ENCODE results near the gene SIX3.

The SIX3 gene

DNA sequence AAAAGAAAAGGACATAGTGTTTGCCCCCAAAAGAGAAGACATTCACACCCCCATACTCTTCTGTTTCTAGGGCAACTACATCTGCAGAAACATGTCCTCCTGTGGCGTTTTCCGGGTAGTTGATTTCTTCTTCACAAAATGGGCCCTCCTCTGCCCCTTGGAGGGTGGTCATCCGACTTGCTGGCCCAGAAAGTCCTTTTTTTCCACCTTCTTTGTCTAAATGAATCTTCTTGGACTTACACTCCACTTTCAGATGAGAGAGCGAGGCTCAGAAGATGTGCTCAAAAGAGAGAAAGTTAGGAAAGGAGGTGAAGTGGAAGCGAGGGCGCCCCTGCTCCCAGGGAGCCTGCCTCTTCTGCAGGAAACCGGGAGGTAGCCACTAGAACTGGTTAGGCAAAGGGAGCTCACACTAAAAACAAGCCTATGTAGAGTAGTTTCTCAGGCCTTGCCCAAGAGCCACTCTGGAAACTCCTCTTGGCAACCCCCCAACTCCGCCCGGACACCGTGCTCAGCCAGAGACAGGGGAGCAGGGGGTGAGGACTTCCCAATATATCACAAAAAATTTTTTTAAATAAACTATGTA, 10.2 kb upstream of the SIX3 start:
- no peak for DNase-seq (ENCODE audit: low spot score)

DNA sequence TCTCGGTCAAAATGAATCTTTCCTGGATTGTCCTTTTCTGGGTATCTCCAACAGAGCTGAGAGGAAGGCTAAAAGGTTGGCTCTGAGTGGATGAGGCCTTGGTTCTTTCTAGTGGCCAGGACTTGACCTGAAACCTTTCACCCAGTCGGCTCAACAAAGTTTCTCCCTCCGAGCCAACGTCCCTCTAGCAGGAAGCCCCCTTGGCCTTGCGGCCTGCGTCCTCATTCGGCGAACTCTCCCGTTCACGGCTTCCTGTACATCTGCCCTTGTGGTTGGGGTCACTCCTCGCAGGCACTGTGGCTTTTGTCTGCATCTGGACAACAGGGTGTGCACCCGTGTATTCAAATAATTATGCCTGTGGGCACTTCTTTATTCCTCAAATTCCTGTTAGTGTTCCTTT, 9.4 kb upstream of the SIX3 start:
- DNase-seq (ENCODE audit: low spot score) = no peak

DNA sequence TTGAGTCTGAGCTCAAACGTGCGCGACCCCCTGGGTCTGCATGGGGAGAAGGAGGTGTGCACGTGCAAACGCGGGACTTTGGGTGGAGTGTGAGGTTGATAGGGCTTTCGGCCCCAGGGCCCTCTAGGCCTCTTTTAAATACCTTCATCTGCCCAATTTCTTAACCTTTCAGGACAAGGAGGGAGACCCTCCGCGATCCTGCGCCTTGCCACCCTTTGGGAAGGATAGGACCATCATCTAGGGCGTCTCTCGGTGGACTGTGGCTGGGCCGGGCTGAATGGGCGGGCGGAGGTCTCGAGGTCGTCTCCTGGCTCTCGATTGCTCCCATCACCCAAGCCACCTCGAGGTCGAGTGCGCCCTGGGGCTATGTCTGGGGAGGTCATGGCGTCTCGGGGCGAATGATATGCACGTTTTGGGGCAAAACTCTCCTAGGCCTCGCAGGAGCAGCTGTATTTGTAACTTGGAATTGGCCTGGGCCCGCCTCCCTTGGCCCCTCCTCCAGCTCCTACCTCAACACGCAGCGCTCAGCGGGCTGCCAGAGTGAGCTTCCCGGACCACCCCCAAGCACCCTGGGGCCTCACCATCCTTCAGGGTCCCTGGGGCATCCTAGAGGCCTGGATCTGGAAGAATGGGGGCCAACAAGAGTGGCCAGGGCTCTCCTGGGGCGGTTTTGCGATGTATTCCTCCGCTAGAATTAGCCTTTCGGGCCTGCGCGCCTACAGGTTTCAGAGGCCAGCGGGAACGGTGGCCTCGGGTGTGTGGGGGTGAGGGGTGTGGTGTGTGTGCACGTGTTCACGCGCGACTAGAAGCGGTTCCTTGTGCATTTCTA, 8.7 kb upstream of the SIX3 start:
- no peak for DNase-seq (ENCODE audit: low spot score)

DNA sequence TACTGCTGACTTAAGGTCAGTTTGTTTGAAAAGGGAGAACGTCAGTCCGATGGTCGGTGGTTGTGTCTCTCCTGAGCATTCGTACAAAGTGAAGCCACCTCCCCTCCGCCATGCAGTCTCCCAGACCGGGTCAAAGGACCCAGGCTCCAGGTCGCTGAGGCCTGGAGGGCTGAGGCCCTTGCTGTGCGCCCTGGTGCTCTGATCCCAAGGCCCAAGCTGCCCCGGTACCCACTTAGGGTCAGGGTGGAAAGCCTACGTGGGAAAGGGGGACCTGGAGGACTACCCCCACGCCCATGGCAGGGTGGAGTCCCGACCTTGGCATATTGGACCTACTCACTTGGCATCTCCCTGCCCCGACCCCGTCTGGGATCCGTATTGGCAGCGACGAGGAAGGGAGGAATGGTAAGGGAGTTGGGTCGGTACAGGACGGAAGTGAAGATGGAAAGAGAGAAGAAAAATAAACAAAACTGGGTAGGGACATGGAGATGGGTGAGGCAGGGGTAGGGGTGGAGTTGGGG, 8.0 kb upstream of the SIX3 start:
- DNase-seq (ENCODE audit: low spot score) = no peak

DNA sequence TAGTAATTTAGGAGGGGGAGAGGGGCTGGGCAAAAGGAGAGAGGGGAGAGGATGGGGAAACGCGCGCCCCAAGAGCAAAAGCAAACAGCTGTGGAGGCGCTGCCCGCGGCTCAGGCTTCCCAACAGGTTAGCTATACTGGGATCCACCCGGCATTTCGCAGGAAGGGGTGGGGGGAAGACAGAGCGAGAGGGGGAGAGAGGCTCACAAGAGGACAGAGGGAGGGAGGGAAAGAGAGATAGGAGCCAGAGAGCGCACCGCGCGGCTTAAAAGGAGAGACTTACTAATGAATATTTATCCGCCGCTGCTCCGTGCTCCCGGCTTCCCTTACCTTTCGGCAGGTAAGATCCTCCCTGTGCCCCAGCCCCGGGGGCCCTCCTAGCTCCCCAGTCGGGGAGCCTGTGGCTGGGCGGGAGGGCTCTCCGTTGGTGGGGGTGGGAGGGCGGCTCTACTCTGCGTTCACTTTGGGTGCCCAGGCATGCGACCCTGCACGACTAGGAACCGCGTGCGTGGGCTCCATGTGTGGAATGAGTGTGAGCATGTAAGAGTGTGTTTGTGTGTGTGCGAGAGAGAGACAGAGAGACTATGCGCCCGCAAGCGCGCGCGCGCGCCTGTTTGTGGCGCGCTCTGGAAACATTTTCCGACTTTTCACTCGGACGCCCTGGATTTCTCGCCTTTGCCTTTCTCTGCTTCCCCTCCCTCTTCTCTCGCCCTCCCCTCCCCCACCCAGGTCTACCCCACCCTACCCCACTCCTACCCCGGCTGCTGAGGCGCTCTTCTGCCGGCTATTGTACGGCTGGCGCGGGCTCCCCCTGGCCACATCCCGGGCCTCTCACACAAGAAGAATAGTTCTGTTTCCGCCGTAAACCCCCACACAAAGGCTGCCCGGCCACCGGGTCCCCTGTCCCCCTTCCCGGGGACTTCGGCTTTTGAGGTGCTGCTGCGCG, 7.2 kb upstream of the SIX3 start:
- DNase-seq (ENCODE audit: low spot score) = no peak

DNA sequence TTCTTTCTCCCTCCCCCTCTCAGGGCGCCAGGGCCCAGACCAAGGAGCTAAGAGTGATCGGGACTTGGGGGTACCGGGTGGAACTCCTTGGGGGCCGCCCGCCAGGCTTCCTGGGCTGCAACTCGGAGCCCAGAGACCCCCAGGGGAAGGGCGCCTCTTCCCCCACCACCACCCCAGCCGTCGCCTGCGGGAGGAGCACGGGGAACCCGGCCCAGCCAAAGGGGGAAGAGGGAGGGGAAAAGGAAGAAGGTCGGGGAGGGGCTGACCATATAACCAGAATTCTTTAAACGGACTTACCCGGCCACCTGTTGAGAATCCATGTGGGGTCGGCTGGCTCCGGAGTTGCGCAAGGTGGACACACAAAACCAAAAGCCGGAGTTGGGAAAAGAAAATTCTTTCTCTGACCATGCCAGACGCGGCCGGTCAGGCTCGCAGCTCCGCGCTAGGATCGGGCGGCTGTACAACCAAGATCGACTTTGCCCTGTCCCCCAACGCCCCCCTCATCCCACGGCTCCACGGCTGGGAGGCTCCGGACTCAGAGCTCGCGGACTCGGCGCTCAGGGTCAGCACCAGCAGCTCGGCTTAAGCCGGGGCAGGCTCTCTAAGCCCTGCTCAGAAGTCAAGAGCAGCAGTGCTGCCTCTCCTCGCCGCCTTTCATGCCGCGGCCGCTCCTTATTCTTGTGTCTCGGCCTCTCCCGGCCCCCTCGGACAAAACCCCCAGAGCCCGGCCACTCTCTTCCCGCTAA, 6.3 kb upstream of the SIX3 start:
- no peak for DNase-seq (ENCODE audit: low spot score)

DNA sequence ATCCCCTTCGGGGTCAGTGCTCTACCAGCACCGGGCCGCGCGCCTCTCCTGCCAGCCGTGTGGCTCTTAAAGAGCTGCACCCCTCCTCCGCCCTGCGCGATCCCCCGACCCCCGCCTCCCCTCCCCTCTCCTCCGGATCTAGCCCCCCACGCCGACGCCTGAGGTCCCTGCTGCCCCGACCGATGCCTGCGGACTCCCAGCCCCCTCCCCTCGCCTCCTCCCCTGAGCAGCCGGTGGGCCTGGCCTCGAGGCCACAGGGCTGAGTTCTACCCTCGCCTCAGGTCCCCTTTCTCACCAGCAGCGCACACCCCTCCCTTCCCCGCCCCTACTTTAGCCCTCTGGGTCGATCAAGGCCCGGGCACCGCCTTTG, 5.8 kb upstream of the SIX3 start:
- DNase-seq (ENCODE audit: low spot score) = no peak

DNA sequence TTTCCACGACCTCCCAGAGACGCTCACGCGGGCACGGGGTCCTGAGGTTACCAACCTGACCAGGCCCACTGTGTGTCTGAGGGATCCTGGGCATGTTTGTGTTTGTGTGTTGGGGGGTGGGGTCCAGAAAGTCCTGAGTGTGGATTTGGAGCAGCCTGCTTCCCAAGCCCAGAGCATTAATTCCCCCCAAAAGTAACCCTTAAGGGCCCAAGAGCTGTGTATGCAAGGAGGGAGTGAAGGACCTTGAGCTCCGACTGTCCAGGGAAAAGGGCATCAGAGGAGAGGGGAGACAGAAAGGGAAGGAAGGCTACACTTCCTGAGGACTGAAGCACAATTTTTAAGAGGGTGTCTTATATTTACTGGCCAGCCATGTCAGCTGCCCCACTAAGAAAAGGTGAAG, 5.2 kb upstream of the SIX3 start:
- no peak for DNase-seq (ENCODE audit: low spot score)

DNA sequence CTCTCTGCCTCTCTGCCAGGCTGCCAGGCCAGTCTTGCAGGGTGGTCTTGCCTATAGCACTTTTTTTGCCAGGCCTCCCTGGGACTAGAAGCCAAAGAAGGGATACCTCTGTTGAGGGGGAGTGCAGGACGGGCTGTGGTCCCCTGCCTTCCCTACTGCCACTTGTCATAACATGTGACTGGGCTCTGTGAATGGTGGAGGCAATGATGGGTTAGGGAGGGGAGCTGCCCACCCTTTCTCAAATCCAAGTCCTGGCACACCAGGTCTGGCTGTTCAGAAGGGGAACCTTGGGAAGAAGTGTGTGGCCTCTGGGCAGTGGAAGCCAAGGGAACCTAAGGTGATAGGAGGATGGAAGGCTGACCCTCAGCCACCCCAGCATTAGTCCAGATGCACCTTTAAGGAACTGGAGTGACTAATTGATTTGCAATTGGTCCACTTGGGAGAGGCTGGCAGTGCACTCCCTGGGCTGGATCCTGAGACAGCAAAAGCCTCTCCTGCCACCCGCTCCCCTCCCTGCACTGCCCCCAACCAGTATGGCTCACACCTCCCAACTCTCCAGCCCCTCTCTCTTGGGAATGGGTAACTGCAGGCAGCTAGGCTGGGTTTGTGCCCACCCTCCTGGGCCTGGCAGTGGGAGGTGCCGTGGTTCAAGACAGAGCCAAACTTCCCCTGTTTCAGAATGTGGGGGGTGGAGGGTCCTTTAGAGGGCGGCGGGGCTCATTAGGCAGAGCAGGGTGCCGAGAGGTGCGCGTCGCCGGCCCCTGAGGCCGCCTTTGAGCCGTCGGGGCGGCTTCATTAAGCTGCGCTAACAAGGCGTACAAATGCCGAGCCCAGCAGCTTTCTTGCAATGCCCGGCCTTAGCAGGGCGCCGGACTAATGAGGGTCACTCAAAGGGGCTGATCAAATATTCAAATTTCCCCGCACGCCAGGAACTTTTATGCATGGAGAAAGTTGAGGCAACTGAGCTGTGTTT, 4.5 kb upstream of the SIX3 start:
- DNase-seq (ENCODE audit: low spot score) = no peak

DNA sequence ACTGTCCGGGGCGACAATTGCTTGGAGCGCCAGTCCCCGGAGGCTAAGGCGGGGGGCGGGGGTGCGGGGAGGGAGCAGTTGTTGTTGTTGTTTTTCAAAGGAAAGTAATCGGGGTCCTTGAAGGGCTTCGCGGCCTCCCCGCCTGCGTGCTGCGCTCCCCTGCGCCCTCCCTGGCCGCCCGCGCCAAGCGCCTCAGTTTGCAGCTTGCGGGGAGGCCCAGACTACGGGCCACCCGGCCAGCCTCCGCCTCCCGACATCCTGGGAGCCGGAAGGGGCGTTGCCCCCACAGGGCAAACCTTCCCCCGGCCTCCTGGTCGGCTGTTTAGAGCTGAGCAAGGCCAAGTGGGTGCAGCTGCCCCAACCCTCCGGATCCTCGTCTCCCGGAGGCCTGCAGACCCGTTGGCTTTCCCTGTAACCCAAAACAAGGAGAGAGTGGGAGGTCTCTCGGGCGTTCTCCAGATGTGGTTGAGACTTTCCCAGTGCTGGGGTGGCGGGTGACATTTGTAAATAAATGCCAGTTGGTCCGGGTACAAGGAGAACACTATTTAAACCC, 3.7 kb upstream of the SIX3 start:
- DNase-seq (ENCODE audit: low spot score) = no peak

DNA sequence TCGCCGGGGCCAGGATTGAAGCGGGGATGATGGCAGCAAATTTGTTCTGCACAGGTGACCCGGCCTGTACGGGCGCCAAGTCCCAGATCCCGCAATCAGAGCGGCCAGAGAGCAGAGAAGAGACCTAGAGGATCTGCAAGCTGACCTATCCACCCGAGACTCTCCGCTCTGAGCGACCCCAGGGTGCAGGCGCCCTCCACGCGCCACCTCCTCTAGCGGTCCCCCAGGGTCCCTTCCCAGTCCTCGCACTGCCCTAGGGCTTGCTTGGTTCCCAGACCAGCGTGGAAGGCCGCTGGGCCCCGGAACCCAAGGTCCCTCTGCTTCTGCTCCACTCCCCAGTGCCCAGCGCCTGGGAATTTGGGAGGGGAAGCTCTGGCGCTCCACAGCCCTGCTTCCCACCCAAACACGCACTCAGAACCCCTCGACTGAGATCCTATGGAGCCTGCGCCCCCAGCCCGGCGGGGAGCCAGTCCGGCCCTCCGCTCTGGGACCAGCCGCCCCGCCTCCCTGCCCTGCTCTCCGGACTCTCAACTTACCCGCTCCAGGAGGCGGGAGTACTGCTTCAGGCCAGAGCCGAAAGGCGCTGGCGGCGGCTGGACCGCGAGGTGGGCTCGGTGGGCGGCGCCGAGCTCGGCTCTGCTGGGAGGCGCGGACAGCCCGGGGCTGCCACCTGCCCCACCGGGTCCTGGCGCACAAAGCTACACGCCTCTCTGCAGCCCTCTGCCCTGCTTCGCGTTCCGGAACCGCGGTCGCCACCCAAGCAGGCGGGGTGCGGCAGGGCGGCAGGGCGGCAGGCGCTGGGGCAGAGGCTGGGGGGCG, 3.0 kb upstream of the SIX3 start:
- peak; percentile 42 for DNase-seq (ENCODE audit: low spot score)

DNA sequence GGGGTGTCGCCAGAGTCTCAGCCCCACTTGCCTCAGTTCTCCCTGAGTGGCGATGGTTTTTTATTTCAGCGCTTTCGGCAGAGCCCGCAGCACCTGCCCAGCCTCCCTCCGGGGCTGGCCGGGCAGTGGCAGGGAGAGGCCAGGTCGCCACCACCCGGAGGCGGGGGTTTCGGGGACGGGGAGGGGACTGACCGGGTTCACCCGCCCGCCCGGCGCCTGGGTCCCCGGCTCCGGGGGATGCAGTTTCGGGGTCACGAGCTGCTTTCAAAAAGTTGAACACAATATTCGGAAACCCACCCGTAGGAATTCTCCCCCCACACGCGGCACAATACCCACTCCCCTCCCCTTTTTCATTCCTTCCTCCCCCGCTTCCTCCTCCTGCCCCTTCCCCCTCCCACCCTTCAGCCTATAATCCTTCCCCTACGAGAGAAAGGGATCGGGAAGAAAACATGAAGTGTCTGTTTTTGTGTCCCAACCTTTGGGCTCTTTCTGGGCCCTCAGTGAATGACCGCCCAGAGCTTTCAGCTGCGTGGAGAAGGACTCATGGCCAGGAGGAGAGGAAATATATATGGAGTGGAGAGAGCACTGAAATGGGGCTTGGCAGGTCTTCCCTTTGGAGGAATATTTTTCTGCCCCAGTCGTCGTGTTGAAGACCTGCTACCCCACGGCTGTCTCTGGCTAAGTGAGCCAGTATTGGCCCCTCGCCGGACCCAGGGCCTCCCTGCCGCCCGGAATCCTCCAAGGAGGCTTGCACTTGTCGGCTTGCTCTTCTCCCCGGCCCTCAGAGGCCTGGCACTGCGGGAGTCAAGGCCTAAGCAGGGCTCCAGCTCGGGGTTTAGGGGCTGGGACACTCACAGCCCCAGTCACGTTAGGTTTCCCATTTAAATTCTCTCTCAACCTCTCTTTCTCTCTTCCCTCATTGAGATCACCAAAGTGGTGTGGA, 2.1 kb upstream of the SIX3 start:
- no peak for DNase-seq (ENCODE audit: low spot score)

DNA sequence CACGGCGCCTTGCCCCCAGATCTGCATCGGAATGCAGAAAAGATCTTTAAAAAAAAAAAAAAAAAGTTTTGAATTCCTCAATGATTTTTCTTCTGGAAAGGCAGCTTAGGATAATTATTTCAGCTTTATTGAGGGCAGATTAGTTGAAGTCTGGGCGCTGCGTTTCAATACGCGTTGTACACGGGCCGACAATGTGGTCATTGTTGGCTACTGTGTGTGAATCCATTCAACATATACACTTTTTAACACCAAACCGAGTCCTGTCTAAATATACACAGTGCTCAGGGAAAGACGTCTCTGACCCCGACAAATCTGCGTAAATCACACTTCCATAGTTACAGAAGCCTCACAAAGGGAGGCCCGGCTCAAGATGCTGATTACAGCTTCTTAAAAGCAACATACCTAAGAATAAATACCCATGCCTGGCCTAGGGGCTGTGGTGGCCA, 1.4 kb upstream of the SIX3 start:
- no peak for DNase-seq (ENCODE audit: low spot score)

DNA sequence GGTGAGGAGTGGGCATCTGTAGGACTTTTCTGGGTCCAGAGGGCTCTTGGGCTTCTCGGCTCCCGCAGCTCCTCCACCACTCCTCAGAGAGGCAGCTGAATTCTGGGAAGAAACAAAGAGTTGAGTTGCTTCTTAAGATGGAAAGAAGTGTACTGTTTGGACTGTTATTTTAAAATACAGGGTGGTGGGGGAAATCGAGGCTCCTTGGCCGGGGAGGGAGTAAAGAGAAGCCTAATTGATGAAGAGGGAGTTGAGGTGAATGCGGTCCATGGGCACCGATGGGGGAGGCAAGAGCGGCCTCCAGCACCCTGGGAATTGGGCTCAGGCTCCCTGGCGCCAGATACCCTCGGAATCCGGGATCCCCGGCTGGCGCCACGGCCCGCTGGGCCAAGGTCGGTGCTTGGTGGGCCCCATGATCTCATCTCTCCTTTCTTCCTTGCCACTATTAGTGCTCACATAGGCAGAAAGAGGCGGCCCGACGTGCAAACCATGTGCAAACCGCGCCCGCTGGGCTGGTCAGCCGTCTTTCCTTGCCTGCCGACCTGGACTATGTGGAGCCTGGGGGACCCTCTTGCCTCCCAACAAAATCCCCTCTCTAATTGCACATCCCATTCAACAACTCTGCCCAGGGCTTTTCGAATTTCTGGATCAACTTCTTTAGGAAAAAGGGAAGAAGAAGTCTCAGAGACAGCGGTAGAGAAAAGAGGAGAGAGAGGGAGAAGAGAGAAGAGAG, 604 bp upstream of the SIX3 start:
- no peak for DNase-seq (ENCODE audit: low spot score)

DNA sequence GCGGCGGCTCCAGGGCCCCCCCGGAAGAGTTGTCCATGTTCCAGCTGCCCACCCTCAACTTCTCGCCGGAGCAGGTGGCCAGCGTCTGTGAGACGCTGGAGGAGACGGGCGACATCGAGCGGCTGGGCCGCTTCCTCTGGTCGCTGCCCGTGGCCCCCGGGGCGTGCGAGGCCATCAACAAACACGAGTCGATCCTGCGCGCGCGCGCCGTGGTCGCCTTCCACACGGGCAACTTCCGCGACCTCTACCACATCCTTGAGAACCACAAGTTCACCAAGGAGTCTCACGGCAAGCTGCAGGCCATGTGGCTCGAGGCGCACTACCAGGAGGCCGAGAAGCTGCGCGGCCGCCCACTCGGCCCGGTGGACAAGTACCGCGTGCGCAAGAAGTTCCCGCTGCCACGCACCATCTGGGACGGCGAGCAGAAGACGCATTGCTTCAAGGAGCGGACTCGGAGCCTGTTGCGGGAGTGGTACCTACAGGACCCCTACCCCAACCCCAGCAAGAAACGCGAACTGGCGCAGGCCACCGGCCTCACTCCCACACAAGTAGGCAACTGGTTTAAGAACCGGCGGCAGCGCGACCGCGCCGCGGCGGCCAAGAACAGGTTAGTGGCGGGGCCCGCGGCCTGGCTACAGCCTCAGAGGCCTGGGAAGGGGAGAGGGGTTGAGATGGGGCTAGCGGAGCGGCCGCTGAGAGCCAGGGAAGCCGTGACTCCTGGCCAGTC, 965 bp downstream of the SIX3 start:
- DNase-seq (ENCODE audit: low spot score) = no peak

DNA sequence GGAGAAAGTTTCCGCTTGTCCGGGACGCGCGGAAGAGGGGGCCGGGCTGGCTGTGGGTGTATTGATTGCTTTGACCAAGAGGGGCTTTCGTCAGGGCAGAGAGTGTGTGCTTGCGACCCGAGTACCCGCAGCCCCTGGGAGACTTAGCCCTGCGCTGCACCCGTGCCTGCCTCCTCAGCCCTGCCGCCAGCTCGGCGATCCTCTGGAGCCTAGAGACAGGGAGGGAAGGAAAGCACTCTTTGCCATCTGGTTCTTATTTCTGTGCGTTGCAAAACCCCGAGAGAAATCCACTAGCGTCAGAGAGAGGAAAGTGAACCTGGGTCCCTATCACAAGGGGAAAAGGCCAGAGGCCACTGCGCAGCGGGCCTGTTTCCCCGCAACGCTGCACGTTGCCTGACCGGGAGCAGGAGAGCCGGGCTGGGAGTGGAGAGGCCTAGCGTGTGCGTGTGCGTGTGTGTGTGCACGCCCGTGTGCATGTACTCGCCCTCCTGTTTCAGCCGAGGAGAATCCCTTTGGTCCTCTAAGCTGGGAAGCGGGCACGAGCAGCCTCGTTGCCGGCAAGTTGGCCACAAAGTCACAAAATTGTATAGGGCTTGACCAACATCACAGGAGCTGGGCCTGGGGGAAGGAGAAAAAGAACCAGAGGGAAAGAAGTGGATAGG, 1.7 kb downstream of the SIX3 start:
- no peak for DNase-seq (ENCODE audit: low spot score)

Data from SW480 (cell line).